Lung (tissue), 12 donors: ENCODE data around the gene TLCD3A. TPM values are rescaled to one million over a fixed set of nuclear protein-coding genes. Genes with fewer than 3 reads are reported as not detected.
"Not testable (repeated sequence)": the region's sequence is repeated elsewhere in the genome, so short reads cannot be mapped to it uniquely, and the experiment has no call there.

Source experiments
- ATAC-seq: fragments of 200-7000 bp; cut with Tn5 transposase; one replicate; pipeline ENCODE4 v1.9.1; 2020; ENCODE audit warnings: moderate number of reproducible peaks; ENCODE audit not compliant: insufficient read depth, low FRiP score
- DNase-seq, 3 donors: peaks; one replicate each; pipeline ENCODE4 v3.0.0-alpha.2; 2013 to 2017
- H3K27ac ChIP-seq, 2 donors: one replicate each; pipeline ENCODE4 v1.5.1; 2013; ENCODE audit warnings: mild to moderate bottlenecking in 2 of 2, moderate library complexity in 2 of 2, control low read depth in 1 of 2, inconsistent platforms in 1 of 2, low read depth in 1 of 2, low read length in 1 of 2
- H3K27me3 ChIP-seq, 3 donors: one replicate each; pipeline ENCODE4 v1.5.1; 2013; ENCODE audit warnings: low read length in 2 of 3; ENCODE audit not compliant: control insufficient read depth in 3 of 3, insufficient read depth in 3 of 3
- H3K36me3 ChIP-seq, 4 donors: one replicate each; pipeline ENCODE4 v1.5.1; 2013; ENCODE audit warnings: low read length in 4 of 4, mild to moderate bottlenecking in 1 of 4, moderate library complexity in 1 of 4; ENCODE audit not compliant: control insufficient read depth in 4 of 4, insufficient read depth in 4 of 4
- H3K4me1 ChIP-seq, 5 donors: one replicate each; pipeline ENCODE4 v1.5.1; 2013; ENCODE audit warnings: low read length in 5 of 5, mild to moderate bottlenecking in 2 of 5, moderate library complexity in 1 of 5; ENCODE audit not compliant: control insufficient read depth in 5 of 5, insufficient read depth in 5 of 5
- H3K4me3 ChIP-seq: one replicate; pipeline ENCODE4 v1.5.1; 2013; ENCODE audit warnings: mild to moderate bottlenecking, control low read depth, moderate library complexity
- H3K9ac ChIP-seq, 2 donors: one replicate each; pipeline ENCODE4 v1.5.1; 2013; ENCODE audit warnings: low read length in 2 of 2, control low read depth in 1 of 2; ENCODE audit not compliant: insufficient read depth in 1 of 2
- H3K9me3 ChIP-seq, 4 donors: one replicate each; pipeline ENCODE4 v1.5.1; 2013; ENCODE audit warnings: low read length in 3 of 4, mild to moderate bottlenecking in 1 of 4, moderate library complexity in 1 of 4; ENCODE audit not compliant: control insufficient read depth in 4 of 4, insufficient read depth in 3 of 4
- CTCF ChIP-seq: IDR thresholded peaks from 2 replicates; pipeline ENCODE4 v1.5.1; 2012; ENCODE audit warnings: mild to moderate bottlenecking; ENCODE audit errors: control extremely low read depth, extremely low read depth
- WGBS, 2 donors: extraction: QIAGEN DNeasy Blood & Tissue Kit; methylation state at CpG; one replicate each; pipeline ENCODE4 v1.1.7; 2013; 5-methylcytosine and 5-hydroxymethylcytosine counted together
- polyA plus RNA-seq, 2 donors: library from polyadenylated mRNA; stranded (reverse); fragments of 200-250 nt; gene quantifications; one replicate each; pipeline ENCODE4 v1.2.1, GENCODE V29; 2013
- total RNA-seq, 2 donors: library from RNA; depleted of rRNA in 1 of 2; stranded (reverse); fragments of >200 nt in 1 of 2; gene quantifications; one replicate each; pipeline ENCODE4 v1.2.1, GENCODE V29; 2014 to 2021
- donor health status: control.
- donor health status: control.
- donor health status: Bipolar disorder and iron deficiency.
- donor health status: healthy.
- donor health status: DM: yes; HTN: yes; CAD: no.

Gene TLCD3A
- total and polyA plus RNA-seq, 4 donors = 8.4 to 16.2 (median 11.0) TPM

GRCh38 chr17:693791-694638, 38.4 kb upstream of the TLCD3A start:
- ATAC-seq (peak; percentile 23), DNase-seq (no peak)
- peaks cover 0 to 3% (median 0%) of the 10 kb centered on the region in 5 donors for H3K4me1 ChIP-seq
- peaks cover 15 to 42% (median 18%) of the 10 kb centered on the region in 4 donors for H3K36me3 ChIP-seq
- no peak overlapping the region for H3K4me3 ChIP-seq
- H3K27ac ChIP-seq = no peak overlapping the region
- no peaks in the 10 kb centered on the region for H3K9me3 ChIP-seq
- no peak overlapping the region for H3K9ac ChIP-seq
- H3K27me3 ChIP-seq = no peaks in the 10 kb centered on the region
- TF ChIP-seq CTCF = no peak
- 86 to 90% methylated on average over 14 of the region's 14 CpGs for WGBS, 2 donors

GRCh38 chr17:696369-696768, 36.0 kb upstream of the TLCD3A start:
- Histone ChIP-seq H3K27ac (no peak overlapping the region), H3K36me3 (peaks cover 9 to 30% (median 18%) of the 10 kb centered on the region in 4 donors), H3K9ac (peak overlapping the region in 1 of 2 donors; percentile 74), H3K9me3 (no peaks in the 10 kb centered on the region), H3K4me3 (no peak overlapping the region), H3K27me3 (no peaks in the 10 kb centered on the region), H3K4me1 (peaks cover 0 to 8% (median 0%) of the 10 kb centered on the region in 5 donors)
- ATAC-seq (no peak), DNase-seq (peak in 1 of 3 donors; percentile 32)
- 79 to 91% methylated on average over 2 of the region's 2 CpGs for WGBS, 2 donors
- no peak for TF ChIP-seq CTCF

- Histone ChIP-seq H3K9me3 (no peaks in the 10 kb centered on the region), H3K27ac (no peak overlapping the region), H3K9ac (no peak overlapping the region), H3K27me3 (no peaks in the 10 kb centered on the region), H3K4me3 (no peak overlapping the region), H3K36me3 (peaks cover 9 to 25% (median 16%) of the 10 kb centered on the region in 4 donors), H3K4me1 (peaks cover 0 to 8% (median 0%) of the 10 kb centered on the region in 5 donors)
- 93% methylated on average over 8 of the region's 8 CpGs for WGBS, 2 donors
- DNase-seq (no peak), ATAC-seq (no peak)
- TF ChIP-seq CTCF = no peak
These were observed 34.7 kb upstream of the TLCD3A start for GRCh38 chr17:697682-698081.

GRCh38 chr17:698096-698495, 34.3 kb upstream of the TLCD3A start:
- ATAC-seq, H3K27ac ChIP-seq, H3K4me3 ChIP-seq, H3K27me3 ChIP-seq, H3K4me1 ChIP-seq, DNase-seq, H3K9ac ChIP-seq, H3K9me3 ChIP-seq: not testable (repeated sequence)
- 97 to 98% methylated on average over 2 of the region's 2 CpGs for WGBS, 2 donors
- peaks cover 9 to 25% (median 16%) of the 10 kb centered on the region in 4 donors for H3K36me3 ChIP-seq
